ENCODE measurements around the gene KIF1C. TPM values are rescaled to one million over a fixed set of nuclear protein-coding genes. Genes with fewer than 3 reads are reported as not detected.
A peak's percentile ranks its signal among the peaks of the same experiment; 100 is the strongest.

KIF1C gene
- total RNA-seq, 1 donor from 2014 or later, result 68.4 TPM

DNA sequence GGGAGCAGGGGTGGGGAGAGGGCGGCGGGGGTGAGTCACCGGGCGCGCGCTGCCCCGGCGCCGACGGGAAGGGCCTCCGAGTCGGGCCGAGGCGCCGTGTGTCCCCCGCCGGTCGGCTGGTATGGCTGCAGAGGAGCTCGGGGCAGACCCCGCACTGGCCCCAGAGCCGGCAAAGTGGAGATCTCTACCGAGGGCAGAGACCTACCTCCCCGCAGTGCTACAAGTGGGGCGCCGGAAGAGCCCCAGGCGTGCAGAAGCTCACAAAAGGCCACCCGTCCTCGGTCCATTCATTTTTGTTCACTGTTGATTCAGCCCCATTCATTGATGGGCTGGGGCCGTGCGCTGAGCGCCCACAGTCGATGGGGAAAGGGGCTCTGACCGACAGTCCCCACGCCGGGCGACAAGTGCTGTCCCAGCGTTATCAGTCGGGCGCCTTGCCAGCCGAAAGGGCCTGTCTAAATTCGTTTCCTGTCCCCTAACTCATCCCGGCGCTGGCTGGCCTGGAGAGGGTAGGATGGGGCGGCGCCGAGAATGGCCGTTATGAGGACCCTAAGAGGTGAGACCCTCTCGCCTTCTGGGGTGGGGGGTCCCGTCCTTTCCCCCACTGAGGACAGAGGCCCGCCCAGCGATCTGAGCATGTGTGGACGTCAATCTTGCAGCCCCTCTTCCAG is 47.5 kb upstream of the KIF1C start:
- Mint-ChIP-seq H3K4me1 (peaks cover 41% of the 10 kb centered on the region), H3K9me3 (no peaks in the 10 kb centered on the region), H3K27me3 (ENCODE audit: low read depth) (peaks cover 5% of the 10 kb centered on the region), H3K4me3 (peak overlapping the region; percentile 89), H3K27ac (ENCODE audit: unreplicated experiment) (peak overlapping the region; percentile 78), H3K36me3 (ENCODE audit: low read depth) (peaks cover 9% of the 10 kb centered on the region)
- no peak for TF ChIP-seq CTCF (conservative IDR thresholded peaks at IDR 0.05)
- DNase-seq (ENCODE audit: low read depth, low spot score), result no peak

DNA sequence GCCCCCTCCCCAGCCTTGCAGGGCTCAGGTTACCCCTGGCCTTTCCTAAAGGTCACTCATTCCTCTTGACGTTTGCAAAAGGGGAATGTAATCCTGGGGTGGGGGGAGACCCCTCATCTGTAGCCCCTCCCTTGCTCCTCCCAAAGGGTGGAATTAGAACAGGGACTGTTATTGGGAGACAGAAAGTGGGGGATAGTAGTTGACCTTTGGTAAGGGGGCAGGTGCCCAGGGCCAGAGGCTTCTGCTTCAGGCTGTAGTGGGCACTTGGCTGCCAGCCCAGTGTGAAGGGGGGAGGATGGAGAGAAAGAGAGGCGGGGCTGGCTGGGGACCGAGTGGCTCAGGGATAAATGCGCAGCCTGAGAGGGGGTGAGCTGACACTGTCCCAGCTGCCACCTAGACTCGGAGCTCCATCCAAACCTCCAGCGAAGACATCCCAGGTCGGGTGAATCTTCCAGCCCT is 47.0 kb upstream of the KIF1C start, which contains the start of gene ENO3:
ENO3 (plus strand) TSS at position 374 of the 459 bp plus-strand sequence. CDS start 711 bp downstream, outside the sequence.
- no peak for TF ChIP-seq CTCF (conservative IDR thresholded peaks at IDR 0.05)
- DNase-seq (ENCODE audit: low read depth, low spot score), result no peak
- Mint-ChIP-seq H3K27me3 (ENCODE audit: low read depth) (peaks cover 2% of the 10 kb centered on the region), H3K27ac (ENCODE audit: unreplicated experiment) (peak within 1 kb of the TSS; percentile 78), H3K9me3 (no peaks in the 10 kb centered on the region), H3K4me1 (peaks cover 35% of the 10 kb centered on the region), H3K36me3 (ENCODE audit: low read depth) (peaks cover 4% of the 10 kb centered on the region), H3K4me3 (peak within 1 kb of the TSS; percentile 89)

GRCh38 chr17:4951486-4951885 is 46.3 kb upstream of the KIF1C start:
- H3K27ac Mint-ChIP-seq (ENCODE audit: unreplicated experiment), result no peak overlapping the region
- peak overlapping the region; percentile 89 for H3K4me3 Mint-ChIP-seq
- peaks cover 2% of the 10 kb centered on the region for H3K27me3 Mint-ChIP-seq (ENCODE audit: low read depth)
- DNase-seq (ENCODE audit: low read depth, low spot score), result no peak
- no peaks in the 10 kb centered on the region for H3K9me3 Mint-ChIP-seq
- peaks cover 28% of the 10 kb centered on the region for H3K4me1 Mint-ChIP-seq
- no peak for TF ChIP-seq CTCF (conservative IDR thresholded peaks at IDR 0.05)
- H3K36me3 Mint-ChIP-seq (ENCODE audit: low read depth), result no peaks in the 10 kb centered on the region

- Mint-ChIP-seq H3K36me3 (ENCODE audit: low read depth) (no peaks in the 10 kb centered on the region), H3K27ac (ENCODE audit: unreplicated experiment) (no peak overlapping the region), H3K27me3 (ENCODE audit: low read depth) (peaks cover 2% of the 10 kb centered on the region), H3K4me3 (peak overlapping the region; percentile 52), H3K4me1 (peaks cover 21% of the 10 kb centered on the region), H3K9me3 (no peaks in the 10 kb centered on the region)
- no peak for TF ChIP-seq CTCF (conservative IDR thresholded peaks at IDR 0.05)
- DNase-seq (ENCODE audit: low read depth, low spot score), result no peak
Observed at GRCh38 chr17:4953451-4953961, 44.2 kb upstream of the KIF1C start.

GRCh38 chr17:4955091-4955490 is 42.7 kb upstream of the KIF1C start:
- Mint-ChIP-seq H3K36me3 (ENCODE audit: low read depth) (no peaks in the 10 kb centered on the region), H3K4me1 (peaks cover 18% of the 10 kb centered on the region), H3K27me3 (ENCODE audit: low read depth) (peaks cover 2% of the 10 kb centered on the region), H3K4me3 (no peak overlapping the region), H3K27ac (ENCODE audit: unreplicated experiment) (no peak overlapping the region), H3K9me3 (no peaks in the 10 kb centered on the region)
- no peak for DNase-seq (ENCODE audit: low read depth, low spot score)
- no peak for TF ChIP-seq CTCF (conservative IDR thresholded peaks at IDR 0.05)
